ENCODE results near the gene SLC17A7.

- TF ChIP-seq CTCF (conservative IDR thresholded peaks at IDR 0.05 in 1 of 2, IDR thresholded peaks at IDR 0.05 in 1 of 2; ENCODE audit: low read depth in 1 of 2, low read length in 2 of 2) (no peak), EZH2 (IDR thresholded peaks at IDR 0.05; ENCODE audit: low read length, missing control alignments) (no peak)
These were observed 34.2 kb downstream of the SLC17A7 start for GRCh38 chr19:49407079-49407478.

All from fibroblast of lung (primary cell).